GM23338 (cell line): Measurements from ENCODE around the gene RNF213. TPM values are rescaled to one million over a fixed set of nuclear protein-coding genes. Genes with fewer than 3 reads are reported as not detected.

Experiments used
- ATAC-seq: fragments of 200-7000 bp; cut with Tn5 transposase; 3 replicates; pipeline ENCODE4 v1.9.1; 2020
- DNase-seq: peaks from one replicate; pipeline ENCODE4 v3.0.0-alpha.2; 2015; ENCODE audit warnings: low spot score
- H2AFZ ChIP-seq: fragments of 200-600 bp; sonication (generic); 2 replicates; pipeline ENCODE4 v1.8.0; 2016; ENCODE audit warnings: antibody characterized with exemption, mild to moderate bottlenecking, moderate library complexity
- H3F3A ChIP-seq: fragments of 200-600 bp; sonication (generic); replicated peaks from 2 replicates; pipeline ENCODE4 v1.8.0; 2017; ENCODE audit warnings: antibody characterized with exemption, mixed run types, low read depth
- H3K27ac ChIP-seq: fragments of 200-600 bp; sonication (generic); 2 replicates; pipeline ENCODE4 v1.6.1; 2016; ENCODE audit warnings: low read depth
- H3K27me3 ChIP-seq: fragments of 200-600 bp; sonication (generic); 2 replicates; pipeline ENCODE4 v1.8.0; 2016; ENCODE audit warnings: mild to moderate bottlenecking, mixed run types, moderate library complexity; ENCODE audit not compliant: insufficient read depth
- H3K36me3 ChIP-seq: fragments of 200-600 bp; sonication (generic); 2 replicates; pipeline ENCODE4 v1.8.0; 2016; ENCODE audit warnings: mild to moderate bottlenecking; ENCODE audit not compliant: insufficient read depth
- H3K4me1 ChIP-seq: fragments of 200-600 bp; sonication (generic); 2 replicates; pipeline ENCODE4 v1.8.0; 2016; ENCODE audit warnings: mild to moderate bottlenecking, moderate library complexity; ENCODE audit not compliant: insufficient read depth
- H3K4me2 ChIP-seq: fragments of 200-600 bp; sonication (generic); 2 replicates; pipeline ENCODE4 v1.7.1; 2017; ENCODE audit warnings: mixed run types
- H3K4me3 ChIP-seq: fragments of 200-600 bp; sonication (generic); 2 replicates; pipeline ENCODE4 v1.6.1; 2016; ENCODE audit warnings: mixed run types
- H3K79me2 ChIP-seq: fragments of 200-600 bp; sonication (generic); replicated peaks from 2 replicates; pipeline ENCODE4 v1.8.0; 2017; ENCODE audit warnings: mild to moderate bottlenecking; ENCODE audit not compliant: insufficient read depth
- H3K9me2 ChIP-seq: fragments of 200-600 bp; sonication (generic); 2 replicates; pipeline ENCODE4 v1.8.0; 2017; ENCODE audit not compliant: insufficient read depth
- H4K20me1 ChIP-seq: fragments of 200-600 bp; sonication (generic); replicated peaks from 2 replicates; pipeline ENCODE4 v1.8.0; 2017; ENCODE audit warnings: mild to moderate bottlenecking; ENCODE audit not compliant: insufficient read depth
- H3K27ac Mint-ChIP-seq: 2 replicates; pipeline ENCODE4 v1.8.0; 2020; ENCODE audit warnings: inconsistent platforms, mild to moderate bottlenecking, moderate library complexity, mixed read lengths
- H3K27me3 Mint-ChIP-seq: 3 replicates; pipeline ENCODE4 v1.8.0; 2022; ENCODE audit warnings: low read depth, mild to moderate bottlenecking, moderate library complexity, mixed read lengths, inconsistent platforms; ENCODE audit not compliant: insufficient read depth, poor library complexity
- H3K36me3 Mint-ChIP-seq: 3 replicates; pipeline ENCODE4 v1.8.0; 2021; ENCODE audit warnings: low read depth, mild to moderate bottlenecking, inconsistent platforms, moderate library complexity, mixed read lengths
- H3K4me1 Mint-ChIP-seq: 3 replicates; pipeline ENCODE4 v1.8.0; 2020; ENCODE audit warnings: mild to moderate bottlenecking, inconsistent platforms, mixed read lengths
- H3K4me3 Mint-ChIP-seq: 3 replicates; pipeline ENCODE4 v1.8.0; 2021; ENCODE audit warnings: moderate library complexity, mild to moderate bottlenecking, inconsistent platforms, mixed read lengths
- H3K9me3 Mint-ChIP-seq: 3 replicates; pipeline ENCODE4 v1.8.0; 2020; ENCODE audit warnings: moderate library complexity, mild to moderate bottlenecking, inconsistent platforms, mixed read lengths
- EZH2 ChIP-seq: fragments of 200-600 bp; sonication (generic); IDR thresholded peaks from one replicate; pipeline ENCODE4 v1.8.0; 2017; ENCODE audit warnings: antibody characterized with exemption, mild to moderate bottlenecking, low read depth; ENCODE audit not compliant: unreplicated experiment
- JUNB ChIP-seq: IDR thresholded peaks from one replicate; pipeline ENCODE4 v1.6.1; 2016; ENCODE audit warnings: antibody characterized with exemption; ENCODE audit not compliant: unreplicated experiment
- NANOG ChIP-seq: IDR thresholded peaks from 2 replicates; pipeline ENCODE4 v1.6.1; 2016; ENCODE audit warnings: antibody characterized with exemption, borderline replicate concordance
- POLR2AphosphoS5 ChIP-seq: IDR thresholded peaks from 2 replicates; pipeline ENCODE4 v1.6.1; 2016; ENCODE audit warnings: antibody characterized with exemption, low read depth
- STAT1 ChIP-seq: IDR thresholded peaks from one replicate; pipeline ENCODE4 v1.6.1; 2016; ENCODE audit warnings: antibody characterized with exemption; ENCODE audit not compliant: unreplicated experiment
- polyA plus RNA-seq: library from polyadenylated mRNA; unstranded; fragments of >200 nt; fragmentation: Nextera tagmentation; extraction: Ambion mirVana; gene quantifications from 2 replicates; pipeline ENCODE4 v1.2.1, GENCODE V29; 2016
- total RNA-seq: library from RNA; depleted of rRNA; stranded (reverse); fragments of >200 nt; shearing (Covaris generic); gene quantifications from 2 replicates; pipeline ENCODE4 v1.2.3, GENCODE V29; 2014

The RNF213 gene
- total and polyA plus RNA-seq, 2 experiments from 2014 or later = 21.2 to 67.2 TPM

GRCh38 chr17:80223142-80223815 lies 37.4 kb upstream of the RNF213 start:
- Mint-ChIP-seq H3K4me3 (peak overlapping the region; percentile 4; the same call in 1 of the 3 replicates), H3K36me3 (peaks cover 12% of the 10 kb centered on the region; the same call in 2 of the 3 replicates), H3K4me1 (peaks cover 33% of the 10 kb centered on the region), H3K27me3 (peaks cover 6% of the 10 kb centered on the region), H3K27ac (no peak overlapping the region), H3K9me3 (no peaks in the 10 kb centered on the region; the same call in 2 of the 3 replicates)
- Histone ChIP-seq H3K36me3 (no peaks in the 10 kb centered on the region), H3K4me1 (peaks cover 10% of the 10 kb centered on the region; the same call in 1 of the 2 replicates), H3K27me3 (no peaks in the 10 kb centered on the region), H4K20me1 (no peaks in the 10 kb centered on the region), H3K9me2 (no peaks in the 10 kb centered on the region), H3F3A (peaks cover 7% of the 10 kb centered on the region; the same call in 1 of the 2 replicates), H2AFZ (no peak overlapping the region), H3K4me3 (no peak overlapping the region), H3K4me2 (no peak overlapping the region), H3K79me2 (peaks cover 7% of the 10 kb centered on the region; the same call in 1 of the 2 replicates), H3K27ac (no peak overlapping the region)
- ATAC-seq (no peak), DNase-seq (no peak)
- TF ChIP-seq EZH2 (no peak), NANOG (no peak)

- H4K20me1 ChIP-seq = no peaks in the 10 kb centered on the region
- no peaks in the 10 kb centered on the region for H3K36me3 ChIP-seq
- Mint-ChIP-seq H3K27me3 (peaks cover 6% of the 10 kb centered on the region), H3K27ac (no peak overlapping the region; the same call in 1 of the 2 replicates), H3K9me3 (no peaks in the 10 kb centered on the region; the same call in 2 of the 3 replicates), H3K4me3 (no peak overlapping the region; the same call in 2 of the 3 replicates), H3K36me3 (peaks cover 12% of the 10 kb centered on the region; the same call in 2 of the 3 replicates), H3K4me1 (peaks cover 33% of the 10 kb centered on the region)
- no peak overlapping the region for H2AFZ ChIP-seq
- no peak overlapping the region for H3K27ac ChIP-seq
- ATAC-seq (no peak), DNase-seq (no peak)
- H3F3A ChIP-seq = peaks cover 7% of the 10 kb centered on the region; the same call in 1 of the 2 replicates
- no peak for TF ChIP-seq EZH2
- TF ChIP-seq JUNB = no peak
- TF ChIP-seq POLR2AphosphoS5 = no peak
- no peaks in the 10 kb centered on the region for H3K9me2 ChIP-seq
- H3K4me1 ChIP-seq = peaks cover 10% of the 10 kb centered on the region; the same call in 1 of the 2 replicates
- H3K4me2 ChIP-seq = no peak overlapping the region
- no peaks in the 10 kb centered on the region for H3K27me3 ChIP-seq
- no peak overlapping the region for H3K4me3 ChIP-seq
- peaks cover 7% of the 10 kb centered on the region; the same call in 1 of the 2 replicates for H3K79me2 ChIP-seq
Measured at GRCh38 chr17:80223838-80224497, 36.7 kb upstream of the RNF213 start.

- Histone ChIP-seq H3K79me2 (peaks cover 7% of the 10 kb centered on the region; the same call in 1 of the 2 replicates), H3K36me3 (no peaks in the 10 kb centered on the region), H3K4me3 (no peak overlapping the region), H3K4me1 (peaks cover 10% of the 10 kb centered on the region; the same call in 1 of the 2 replicates), H3K4me2 (no peak overlapping the region; the same call in 1 of the 2 replicates), H3F3A (peaks cover under 1% of the 10 kb centered on the region; the same call in 1 of the 2 replicates), H3K27me3 (no peaks in the 10 kb centered on the region), H3K9me2 (no peaks in the 10 kb centered on the region), H3K27ac (no peak overlapping the region), H4K20me1 (no peaks in the 10 kb centered on the region), H2AFZ (no peak overlapping the region)
- Mint-ChIP-seq H3K4me1 (peaks cover 30% of the 10 kb centered on the region), H3K9me3 (no peaks in the 10 kb centered on the region; the same call in 2 of the 3 replicates), H3K4me3 (peak overlapping the region; percentile 5; the same call in 1 of the 3 replicates), H3K27me3 (peaks cover 4% of the 10 kb centered on the region), H3K27ac (no peak overlapping the region), H3K36me3 (peaks cover 12% of the 10 kb centered on the region; the same call in 2 of the 3 replicates)
- ATAC-seq = no peak
- DNase-seq = no peak
- no peak for TF ChIP-seq STAT1
- no peak for TF ChIP-seq NANOG
Measured at GRCh38 chr17:80224683-80225082, 36.0 kb upstream of the RNF213 start.
